ENCODE measurements around the gene C1orf167. TPM values are rescaled to one million over a fixed set of nuclear protein-coding genes. Genes with fewer than 3 reads are reported as not detected.

The C1orf167 gene
- total and polyA plus RNA-seq, 9 donors: 3.1 to 24.9 (median 12.8) TPM

GRCh38 chr1:11722538-11722937 is 39.5 kb upstream of the C1orf167 start:
- Histone ChIP-seq H3K9me3 (replicated peaks; ENCODE audit: control insufficient read depth, low read depth, low read length) (no peaks in the 10 kb centered on the region), H3K4me1 (ENCODE audit: control insufficient read depth, insufficient read depth, low read length) (peaks cover 8% of the 10 kb centered on the region), H3K36me3 (ENCODE audit: control insufficient read depth, insufficient read depth, low read length) (no peaks in the 10 kb centered on the region), H3K27ac (ENCODE audit: low read length) (no peak overlapping the region), H3K27me3 (ENCODE audit: control insufficient read depth, insufficient read depth, low read length) (peaks cover 5% of the 10 kb centered on the region), H3K4me3 (ENCODE audit: low read length) (no peak overlapping the region)
- peak; percentile 81 for DNase-seq
- no CpG with 5 or more reads among the region's 2 CpGs for WGBS (ENCODE audit: insufficient coverage)

GRCh38 chr1:11725616-11726015 is 36.4 kb upstream of the C1orf167 start:
- Histone ChIP-seq H3K27me3 (ENCODE audit: control insufficient read depth, insufficient read depth, low read length) (no peaks in the 10 kb centered on the region), H3K27ac (ENCODE audit: low read length) (no peak overlapping the region), H3K4me1 (ENCODE audit: control insufficient read depth, insufficient read depth, low read length) (peaks cover 15% of the 10 kb centered on the region), H3K36me3 (ENCODE audit: control insufficient read depth, insufficient read depth, low read length) (no peaks in the 10 kb centered on the region), H3K4me3 (ENCODE audit: low read length) (no peak overlapping the region), H3K9me3 (replicated peaks; ENCODE audit: control insufficient read depth, low read depth, low read length) (no peaks in the 10 kb centered on the region)
- no peak for DNase-seq
- 63% methylated on average over 4 of the region's 5 CpGs for WGBS (ENCODE audit: insufficient coverage)

GRCh38 chr1:11727119-11727518 is 34.9 kb upstream of the C1orf167 start:
- H3K4me1 ChIP-seq (ENCODE audit: control insufficient read depth, insufficient read depth, low read length): peaks cover 25% of the 10 kb centered on the region
- no peaks in the 10 kb centered on the region for H3K36me3 ChIP-seq (ENCODE audit: control insufficient read depth, insufficient read depth, low read length)
- H3K4me3 ChIP-seq (ENCODE audit: low read length): no peak overlapping the region
- H3K27me3 ChIP-seq (ENCODE audit: control insufficient read depth, insufficient read depth, low read length): no peaks in the 10 kb centered on the region
- 79% methylated on average over 3 of the region's 4 CpGs for WGBS (ENCODE audit: insufficient coverage)
- no peaks in the 10 kb centered on the region for H3K9me3 ChIP-seq (replicated peaks; ENCODE audit: control insufficient read depth, low read depth, low read length)
- H3K27ac ChIP-seq (ENCODE audit: low read length): no peak overlapping the region
- no peak for DNase-seq

GRCh38 chr1:11728126-11728806 is 33.7 kb upstream of the C1orf167 start:
- H3K36me3 ChIP-seq (ENCODE audit: control insufficient read depth, insufficient read depth, low read length): no peaks in the 10 kb centered on the region
- no peak for DNase-seq
- no peak overlapping the region for H3K27ac ChIP-seq (ENCODE audit: low read length)
- WGBS (ENCODE audit: insufficient coverage): 98% methylated on average over 4 of the region's 4 CpGs
- no peak overlapping the region for H3K4me3 ChIP-seq (ENCODE audit: low read length)
- H3K27me3 ChIP-seq (ENCODE audit: control insufficient read depth, insufficient read depth, low read length): no peaks in the 10 kb centered on the region
- H3K4me1 ChIP-seq (ENCODE audit: control insufficient read depth, insufficient read depth, low read length): peaks cover 31% of the 10 kb centered on the region
- no peaks in the 10 kb centered on the region for H3K9me3 ChIP-seq (replicated peaks; ENCODE audit: control insufficient read depth, low read depth, low read length)

- Histone ChIP-seq H3K27ac (ENCODE audit: low read length) (no peak overlapping the region), H3K9me3 (replicated peaks; ENCODE audit: control insufficient read depth, low read depth, low read length) (no peaks in the 10 kb centered on the region), H3K27me3 (ENCODE audit: control insufficient read depth, insufficient read depth, low read length) (no peaks in the 10 kb centered on the region), H3K36me3 (ENCODE audit: control insufficient read depth, insufficient read depth, low read length) (no peaks in the 10 kb centered on the region), H3K4me1 (ENCODE audit: control insufficient read depth, insufficient read depth, low read length) (peaks cover 31% of the 10 kb centered on the region), H3K4me3 (ENCODE audit: low read length) (no peak overlapping the region)
- DNase-seq: no peak
- 91% methylated on average over 11 of the region's 11 CpGs for WGBS (ENCODE audit: insufficient coverage)
Measured at GRCh38 chr1:11729155-11729497, 32.9 kb upstream of the C1orf167 start.

GRCh38 chr1:11729498-11730428 is 32.2 kb upstream of the C1orf167 start:
- Histone ChIP-seq H3K27me3 (ENCODE audit: control insufficient read depth, insufficient read depth, low read length) (no peaks in the 10 kb centered on the region), H3K27ac (ENCODE audit: low read length) (no peak overlapping the region), H3K36me3 (ENCODE audit: control insufficient read depth, insufficient read depth, low read length) (no peaks in the 10 kb centered on the region), H3K4me3 (ENCODE audit: low read length) (no peak overlapping the region), H3K9me3 (replicated peaks; ENCODE audit: control insufficient read depth, low read depth, low read length) (no peaks in the 10 kb centered on the region), H3K4me1 (ENCODE audit: control insufficient read depth, insufficient read depth, low read length) (peaks cover 31% of the 10 kb centered on the region)
- peak; percentile 38 for DNase-seq
- WGBS (ENCODE audit: insufficient coverage): 45% methylated on average over 22 of the region's 26 CpGs

- peak; percentile 74 for DNase-seq
- Histone ChIP-seq H3K27ac (ENCODE audit: low read length) (peak overlapping the region; percentile 20), H3K27me3 (ENCODE audit: control insufficient read depth, insufficient read depth, low read length) (no peaks in the 10 kb centered on the region), H3K9me3 (replicated peaks; ENCODE audit: control insufficient read depth, low read depth, low read length) (no peaks in the 10 kb centered on the region), H3K4me1 (ENCODE audit: control insufficient read depth, insufficient read depth, low read length) (peaks cover 35% of the 10 kb centered on the region), H3K36me3 (ENCODE audit: control insufficient read depth, insufficient read depth, low read length) (no peaks in the 10 kb centered on the region), H3K4me3 (ENCODE audit: low read length) (no peak overlapping the region)
- 39% methylated on average over 5 of the region's 5 CpGs for WGBS (ENCODE audit: insufficient coverage)
Measured at GRCh38 chr1:11730429-11730891, 31.5 kb upstream of the C1orf167 start.

- WGBS (ENCODE audit: insufficient coverage): 7% methylated on average over 7 of the region's 17 CpGs
- peak overlapping the region; percentile 81 for H3K27ac ChIP-seq (ENCODE audit: low read length)
- no peaks in the 10 kb centered on the region for H3K27me3 ChIP-seq (ENCODE audit: control insufficient read depth, insufficient read depth, low read length)
- DNase-seq: peak; percentile 95
- H3K4me1 ChIP-seq (ENCODE audit: control insufficient read depth, insufficient read depth, low read length): peaks cover 38% of the 10 kb centered on the region
- no peaks in the 10 kb centered on the region for H3K9me3 ChIP-seq (replicated peaks; ENCODE audit: control insufficient read depth, low read depth, low read length)
- no peaks in the 10 kb centered on the region for H3K36me3 ChIP-seq (ENCODE audit: control insufficient read depth, insufficient read depth, low read length)
- peak overlapping the region; percentile 15 for H3K4me3 ChIP-seq (ENCODE audit: low read length)
Measured at GRCh38 chr1:11731691-11732283, 30.2 kb upstream of the C1orf167 start.

- peaks cover 47% of the 10 kb centered on the region for H3K4me1 ChIP-seq (ENCODE audit: control insufficient read depth, insufficient read depth, low read length)
- H3K9me3 ChIP-seq (replicated peaks; ENCODE audit: control insufficient read depth, low read depth, low read length): no peaks in the 10 kb centered on the region
- no peak for DNase-seq
- H3K27me3 ChIP-seq (ENCODE audit: control insufficient read depth, insufficient read depth, low read length): no peaks in the 10 kb centered on the region
- no peak overlapping the region for H3K27ac ChIP-seq (ENCODE audit: low read length)
- no peaks in the 10 kb centered on the region for H3K36me3 ChIP-seq (ENCODE audit: control insufficient read depth, insufficient read depth, low read length)
- no peak overlapping the region for H3K4me3 ChIP-seq (ENCODE audit: low read length)
- WGBS (ENCODE audit: insufficient coverage): no CpG with 5 or more reads among the region's 3 CpGs
Measured at GRCh38 chr1:11733306-11733705, 28.7 kb upstream of the C1orf167 start.

GRCh38 chr1:11735531-11735853 is 26.5 kb upstream of the C1orf167 start:
- H3K36me3 ChIP-seq (ENCODE audit: control insufficient read depth, insufficient read depth, low read length): no peaks in the 10 kb centered on the region
- H3K27me3 ChIP-seq (ENCODE audit: control insufficient read depth, insufficient read depth, low read length): no peaks in the 10 kb centered on the region
- 3% methylated on average over 2 of the region's 4 CpGs for WGBS (ENCODE audit: insufficient coverage)
- H3K27ac ChIP-seq (ENCODE audit: low read length): peak overlapping the region; percentile 92
- no peaks in the 10 kb centered on the region for H3K9me3 ChIP-seq (replicated peaks; ENCODE audit: control insufficient read depth, low read depth, low read length)
- DNase-seq: no peak
- peaks cover 35% of the 10 kb centered on the region for H3K4me1 ChIP-seq (ENCODE audit: control insufficient read depth, insufficient read depth, low read length)
- H3K4me3 ChIP-seq (ENCODE audit: low read length): peak overlapping the region; percentile 87

All from muscle of leg (tissue), 11 donors.